GM18502 (cell line): Measurements from ENCODE around the gene ISCU.
A peak's percentile ranks its signal among the peaks of the same experiment; 100 is the strongest.
"Not testable (repeated sequence)": the region's sequence is repeated elsewhere in the genome, so short reads cannot be mapped to it uniquely, and the experiment has no call there.

Experiments
- ATAC-seq: cut with Tn5 transposase; IDR thresholded peaks from one replicate; pipeline ENCODE4 v1.9.1; 2021; ENCODE audit warnings: mild to moderate bottlenecking; ENCODE audit not compliant: unreplicated experiment, poor library complexity

The ISCU gene

GRCh38 chr12:108615918-108616317 lies 53.5 kb downstream of the ISCU start:
- ATAC-seq, result no peak

- ATAC-seq, result no peak
These were observed 54.0 kb downstream of the ISCU start for GRCh38 chr12:108616359-108616758.

- peak; percentile 82 for ATAC-seq
These were observed 54.8 kb downstream of the ISCU start for GRCh38 chr12:108616941-108617858.

- ATAC-seq, result peak; percentile 40
These were observed 55.9 kb downstream of the ISCU start for GRCh38 chr12:108618079-108618952.

- not testable (repeated sequence) for ATAC-seq
These were observed 56.5 kb downstream of the ISCU start for GRCh38 chr12:108618953-108619274.
